Suprapubic skin (tissue), 4 donors: ENCODE results near the gene UBR3. TPM values are rescaled to one million over a fixed set of nuclear protein-coding genes. Genes with fewer than 3 reads are reported as not detected.

Experiments used
- DNase-seq, 2 donors: peaks; one replicate each; pipeline ENCODE4 v3.0.0-alpha.2; 2019; ENCODE audit warnings: low spot score in 2 of 2
- H3K27ac ChIP-seq: fragments of 200-600 bp; sonication (generic); one replicate; pipeline ENCODE4 v1.5.1; 2019
- H3K27me3 ChIP-seq: fragments of 200-600 bp; sonication (generic); one replicate; pipeline ENCODE4 v1.5.1; 2019
- H3K36me3 ChIP-seq: fragments of 200-600 bp; sonication (generic); one replicate; pipeline ENCODE4 v1.5.1; 2019
- H3K4me1 ChIP-seq: fragments of 200-600 bp; sonication (generic); one replicate; pipeline ENCODE4 v1.5.1; 2019
- H3K4me3 ChIP-seq: fragments of 200-600 bp; sonication (generic); one replicate; pipeline ENCODE4 v1.5.1; 2019; ENCODE audit warnings: mild to moderate bottlenecking
- H3K9me3 ChIP-seq: fragments of 200-600 bp; sonication (generic); one replicate; pipeline ENCODE4 v1.5.1; 2019
- EP300 ChIP-seq: sonication (generic); formaldehyde crosslinking; IDR thresholded peaks from one replicate; pipeline ENCODE4 v1.6.1; 2017; ENCODE audit warnings: antibody characterized with exemption
- POLR2A ChIP-seq, 2 donors: fragments of 450-650 bp; IDR thresholded peaks; one replicate each; pipeline ENCODE4 v1.6.1; 2017; ENCODE audit warnings: antibody characterized with exemption in 2 of 2, mild to moderate bottlenecking in 2 of 2, moderate library complexity in 2 of 2
- POLR2AphosphoS5 ChIP-seq, 3 donors: sonication (generic); formaldehyde crosslinking; IDR thresholded peaks; one replicate each; pipeline ENCODE4 v1.6.1; 2017; ENCODE audit warnings: antibody characterized with exemption in 3 of 3
- WGBS: methylation state at CpG from one replicate; pipeline ENCODE4 v1.1.5; 2018; 5-methylcytosine and 5-hydroxymethylcytosine counted together
- total RNA-seq, 4 donors: library from RNA; depleted of rRNA; stranded (reverse); fragments of >200 nt; gene quantifications; one replicate each; pipeline ENCODE4 v1.1.0, GENCODE V29; 2016
- TF ChIP-seq, protein P1 (sequence below), 2 donors: fragments of 200-600 bp in 1 of 2; fragments of 450-650 bp in 1 of 2; sonication (generic) in 1 of 2; IDR thresholded peaks; one replicate each; pipeline ENCODE4 v1.5.1; 2016 to 2019; ENCODE audit warnings: antibody characterized with exemption in 2 of 2, mild to moderate bottlenecking in 1 of 2, moderate library complexity in 1 of 2

The UBR3 gene
- total RNA-seq, 4 donors from 2014 or later: 41.9 to 140 (median 60.4) TPM

GRCh38 chr2:170054997-170055396 is 227.7 kb downstream of the UBR3 start:
- no peak for DNase-seq
- 91% methylated on average over 5 of the region's 5 CpGs for WGBS
- H3K36me3 ChIP-seq: peaks cover 30% of the 10 kb centered on the region
- H3K27me3 ChIP-seq: no peaks in the 10 kb centered on the region
- H3K27ac ChIP-seq: no peak overlapping the region
- no peaks in the 10 kb centered on the region for H3K9me3 ChIP-seq
- no peak for TF ChIP-seq POLR2A (IDR thresholded peaks at IDR 0.05)
- no peak for TF ChIP-seq EP300
- TF ChIP-seq POLR2AphosphoS5 (IDR thresholded peaks at IDR 0.05): no peak
- TF ChIP-seq, protein P1, sequence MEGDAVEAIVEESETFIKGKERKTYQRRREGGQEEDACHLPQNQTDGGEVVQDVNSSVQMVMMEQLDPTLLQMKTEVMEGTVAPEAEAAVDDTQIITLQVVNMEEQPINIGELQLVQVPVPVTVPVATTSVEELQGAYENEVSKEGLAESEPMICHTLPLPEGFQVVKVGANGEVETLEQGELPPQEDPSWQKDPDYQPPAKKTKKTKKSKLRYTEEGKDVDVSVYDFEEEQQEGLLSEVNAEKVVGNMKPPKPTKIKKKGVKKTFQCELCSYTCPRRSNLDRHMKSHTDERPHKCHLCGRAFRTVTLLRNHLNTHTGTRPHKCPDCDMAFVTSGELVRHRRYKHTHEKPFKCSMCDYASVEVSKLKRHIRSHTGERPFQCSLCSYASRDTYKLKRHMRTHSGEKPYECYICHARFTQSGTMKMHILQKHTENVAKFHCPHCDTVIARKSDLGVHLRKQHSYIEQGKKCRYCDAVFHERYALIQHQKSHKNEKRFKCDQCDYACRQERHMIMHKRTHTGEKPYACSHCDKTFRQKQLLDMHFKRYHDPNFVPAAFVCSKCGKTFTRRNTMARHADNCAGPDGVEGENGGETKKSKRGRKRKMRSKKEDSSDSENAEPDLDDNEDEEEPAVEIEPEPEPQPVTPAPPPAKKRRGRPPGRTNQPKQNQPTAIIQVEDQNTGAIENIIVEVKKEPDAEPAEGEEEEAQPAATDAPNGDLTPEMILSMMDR (IDR thresholded peaks at IDR 0.05): no peak
- no peak overlapping the region for H3K4me3 ChIP-seq
- no peaks in the 10 kb centered on the region for H3K4me1 ChIP-seq

GRCh38 chr2:170056900-170057299 is 229.6 kb downstream of the UBR3 start:
- 69% methylated on average over 1 of the region's 1 CpG for WGBS
- no peak for TF ChIP-seq EP300
- no peak for TF ChIP-seq POLR2AphosphoS5 (IDR thresholded peaks at IDR 0.05)
- TF ChIP-seq, protein P1 (IDR thresholded peaks at IDR 0.05): no peak
- no peak for TF ChIP-seq POLR2A (IDR thresholded peaks at IDR 0.05)
- Histone ChIP-seq H3K4me3 (no peak overlapping the region), H3K27ac (no peak overlapping the region), H3K4me1 (no peaks in the 10 kb centered on the region), H3K36me3 (peaks cover 36% of the 10 kb centered on the region), H3K9me3 (no peaks in the 10 kb centered on the region), H3K27me3 (no peaks in the 10 kb centered on the region)
- no peak for DNase-seq

DNA sequence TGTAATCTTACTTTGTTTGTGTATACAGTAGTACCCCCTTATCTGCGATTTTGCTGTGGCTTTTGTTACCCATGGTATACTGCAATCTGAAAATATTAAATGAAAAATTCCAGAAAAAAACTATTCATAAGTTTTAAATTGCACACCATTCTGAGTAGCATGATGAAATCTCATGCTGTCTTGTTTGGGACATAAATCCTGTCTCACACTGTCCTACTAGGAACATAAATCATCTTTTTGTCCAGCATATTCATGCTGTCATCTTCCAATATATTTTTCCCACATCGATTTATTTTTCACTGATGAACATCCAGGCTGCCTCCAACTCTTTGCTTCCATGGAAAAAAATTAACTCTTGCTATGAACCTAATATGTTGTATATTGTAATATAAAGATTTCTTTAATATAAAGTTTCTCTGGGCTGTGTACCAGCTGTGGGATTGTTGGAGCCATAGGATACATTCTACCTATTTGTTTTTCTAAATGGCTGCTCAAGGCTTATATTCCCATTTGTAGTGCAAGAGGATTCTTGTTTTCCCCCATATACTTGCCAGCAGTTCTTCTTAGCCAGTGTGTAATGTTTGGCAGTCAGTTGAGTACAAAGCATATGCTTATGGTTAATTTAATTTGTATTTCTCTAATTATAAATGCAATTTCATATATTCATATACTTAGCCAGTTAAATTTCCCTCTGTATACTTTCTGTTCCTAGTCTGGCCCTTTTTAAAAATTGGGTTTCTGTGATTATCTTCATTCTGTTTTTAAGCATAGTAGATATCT is 236.4 kb downstream of the UBR3 start:
- Histone ChIP-seq H3K4me1 (no peaks in the 10 kb centered on the region), H3K27me3 (no peaks in the 10 kb centered on the region), H3K9me3 (no peaks in the 10 kb centered on the region), H3K36me3 (peaks cover 57% of the 10 kb centered on the region), H3K27ac (no peak overlapping the region), H3K4me3 (no peak overlapping the region)
- DNase-seq: no peak
- TF ChIP-seq, protein P1 (IDR thresholded peaks at IDR 0.05): no peak
- no peak for TF ChIP-seq POLR2A (IDR thresholded peaks at IDR 0.05)
- no peak for TF ChIP-seq POLR2AphosphoS5 (IDR thresholded peaks at IDR 0.05)
- TF ChIP-seq EP300: no peak
- WGBS: 77% methylated on average over 2 of the region's 2 CpGs

DNA sequence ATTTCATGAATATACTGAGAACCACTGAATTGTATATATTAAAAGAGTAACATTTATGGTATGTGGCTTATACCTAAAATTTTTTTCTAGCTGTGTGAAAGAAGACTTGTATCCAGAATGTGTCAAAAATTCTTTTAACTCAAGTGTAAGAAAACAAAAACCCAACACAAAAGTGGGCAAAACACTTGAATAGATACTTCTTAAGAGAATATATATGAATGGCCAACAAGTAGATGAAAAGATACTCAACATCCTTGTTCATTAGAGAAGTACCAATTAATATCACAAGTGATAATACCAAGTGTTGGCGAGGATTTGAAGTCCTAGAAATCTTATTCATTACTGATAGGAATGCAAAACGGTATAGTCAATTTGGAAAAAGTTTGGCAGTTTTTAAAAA is 243.5 kb downstream of the UBR3 start:
- no peak for DNase-seq
- TF ChIP-seq POLR2AphosphoS5 (IDR thresholded peaks at IDR 0.05) (no peak), POLR2A (IDR thresholded peaks at IDR 0.05) (no peak), EP300 (no peak)
- TF ChIP-seq, protein P1 (IDR thresholded peaks at IDR 0.05): no peak
- H3K27me3 ChIP-seq: no peaks in the 10 kb centered on the region
- H3K4me3 ChIP-seq: no peak overlapping the region
- no peaks in the 10 kb centered on the region for H3K4me1 ChIP-seq
- 96% methylated on average over 2 of the region's 2 CpGs for WGBS
- no peak overlapping the region for H3K27ac ChIP-seq
- H3K36me3 ChIP-seq: peaks cover 40% of the 10 kb centered on the region
- peaks cover 5% of the 10 kb centered on the region for H3K9me3 ChIP-seq

- 11% methylated on average over 2 of the region's 2 CpGs for WGBS
- no peak for DNase-seq
Observed at GRCh38 chr2:170073288-170073687, 246.0 kb downstream of the UBR3 start.

More at GRCh38 chr2:170073288-170073687, 246.0 kb downstream of the UBR3 start:
- peaks cover 27% of the 10 kb centered on the region for H3K36me3 ChIP-seq
- H3K27me3 ChIP-seq: no peaks in the 10 kb centered on the region
- no peak overlapping the region for H3K27ac ChIP-seq
- TF ChIP-seq POLR2A (IDR thresholded peaks at IDR 0.05): no peak
- TF ChIP-seq, protein P1 (IDR thresholded peaks at IDR 0.05): no peak
- TF ChIP-seq POLR2AphosphoS5 (IDR thresholded peaks at IDR 0.05): no peak
- TF ChIP-seq EP300: no peak
- no peaks in the 10 kb centered on the region for H3K4me1 ChIP-seq
- H3K4me3 ChIP-seq: no peak overlapping the region
- H3K9me3 ChIP-seq: peaks cover 5% of the 10 kb centered on the region
